Glutamatergic neuron (in vitro differentiated cells): ENCODE results near the gene MYBPHL. TPM values are rescaled to one million over a fixed set of nuclear protein-coding genes. Genes with fewer than 3 reads are reported as not detected.
A peak's percentile ranks its signal among the peaks of the same experiment; 100 is the strongest.

ENCODE experiments used
- DNase-seq: peaks from one replicate; pipeline ENCODE4 v3.0.0; 2022
- H3K27ac Mint-ChIP-seq: one replicate; pipeline ENCODE4 v1.8.0; 2020; ENCODE audit warnings: mild to moderate bottlenecking, mixed read lengths, inconsistent platforms; ENCODE audit not compliant: unreplicated experiment
- H3K27me3 Mint-ChIP-seq: one replicate; pipeline ENCODE4 v1.8.0; 2020; ENCODE audit warnings: mild to moderate bottlenecking, moderate library complexity, mixed read lengths, inconsistent platforms; ENCODE audit not compliant: unreplicated experiment
- H3K36me3 Mint-ChIP-seq: one replicate; pipeline ENCODE4 v1.8.0; 2020; ENCODE audit warnings: mild to moderate bottlenecking, mixed read lengths, inconsistent platforms; ENCODE audit not compliant: unreplicated experiment
- H3K4me1 Mint-ChIP-seq: one replicate; pipeline ENCODE4 v1.8.0; 2020; ENCODE audit warnings: mild to moderate bottlenecking, low read depth, mixed read lengths, inconsistent platforms; ENCODE audit not compliant: unreplicated experiment
- H3K4me3 Mint-ChIP-seq: one replicate; pipeline ENCODE4 v1.8.0; 2020; ENCODE audit warnings: mild to moderate bottlenecking, mixed read lengths, inconsistent platforms; ENCODE audit not compliant: unreplicated experiment
- H3K9me3 Mint-ChIP-seq: one replicate; pipeline ENCODE4 v1.8.0; 2020; ENCODE audit warnings: mild to moderate bottlenecking, moderate library complexity, mixed read lengths, inconsistent platforms; ENCODE audit not compliant: unreplicated experiment
- CTCF ChIP-seq: fragments of 200-600 bp; sonication (generic); IDR thresholded peaks from one replicate; pipeline ENCODE4 v1.5.0; 2021; ENCODE audit not compliant: partially characterized antibody, unreplicated experiment
- total RNA-seq: library from RNA; stranded (reverse); fragmentation: NEBNext Ultra II Directional; extraction: Animal tissue kit (Norgen Biotek cat#: 25700); gene quantifications from one replicate; pipeline ENCODE4 v1.2.1, GENCODE V29; 2021; ENCODE audit not compliant: unreplicated experiment

The MYBPHL gene
- total RNA-seq, 1 donor from 2014 or later, result 0.64 TPM

GRCh38 chr1:109275706-109276345, 31.0 kb downstream of the MYBPHL start:
- H3K9me3 Mint-ChIP-seq, result peaks cover 3% of the 10 kb centered on the region
- H3K4me1 Mint-ChIP-seq, result peaks cover 21% of the 10 kb centered on the region
- H3K27me3 Mint-ChIP-seq, result peaks cover 7% of the 10 kb centered on the region
- no peak for TF ChIP-seq CTCF
- peak overlapping the region; percentile 72 for H3K27ac Mint-ChIP-seq
- peak overlapping the region; percentile 58 for H3K4me3 Mint-ChIP-seq
- H3K36me3 Mint-ChIP-seq, result no peaks in the 10 kb centered on the region
- DNase-seq, result no peak

- peak overlapping the region; percentile 75 for H3K27ac Mint-ChIP-seq
- no peaks in the 10 kb centered on the region for H3K36me3 Mint-ChIP-seq
- H3K4me3 Mint-ChIP-seq, result peak overlapping the region; percentile 20
- peaks cover 8% of the 10 kb centered on the region for H3K27me3 Mint-ChIP-seq
- H3K9me3 Mint-ChIP-seq, result peaks cover 4% of the 10 kb centered on the region
- no peak for DNase-seq
- H3K4me1 Mint-ChIP-seq, result peaks cover 21% of the 10 kb centered on the region
- TF ChIP-seq CTCF, result no peak
Measured at GRCh38 chr1:109274533-109275476, 32.0 kb downstream of the MYBPHL start.

GRCh38 chr1:109273570-109274288, 33.1 kb downstream of the MYBPHL start:
- no peak for DNase-seq
- Mint-ChIP-seq H3K9me3 (peaks cover 4% of the 10 kb centered on the region), H3K4me1 (peaks cover 21% of the 10 kb centered on the region), H3K27me3 (peaks cover 8% of the 10 kb centered on the region), H3K36me3 (no peaks in the 10 kb centered on the region), H3K27ac (peak overlapping the region; percentile 20), H3K4me3 (no peak overlapping the region)
- no peak for TF ChIP-seq CTCF

- Mint-ChIP-seq H3K9me3 (peaks cover 4% of the 10 kb centered on the region), H3K4me1 (peaks cover 21% of the 10 kb centered on the region), H3K36me3 (no peaks in the 10 kb centered on the region), H3K27me3 (peaks cover 8% of the 10 kb centered on the region), H3K27ac (no peak overlapping the region), H3K4me3 (no peak overlapping the region)
- no peak for TF ChIP-seq CTCF
- no peak for DNase-seq
Measured at GRCh38 chr1:109272831-109273547, 33.8 kb downstream of the MYBPHL start.
